Measurements from ENCODE around the gene LNP1.

- TF ChIP-seq CTCF (IDR thresholded peaks at IDR 0.05) (no peak), POLR2A (IDR thresholded peaks at IDR 0.05) (no peak)
Measured at GRCh38 chr3:100437721-100438622, 36.6 kb downstream of the LNP1 start.

Data from thyroid gland (tissue), 4 donors.